Skeletal muscle tissue (tissue), 4 donors: ENCODE data around the gene NPM1. TPM values are rescaled to one million over a fixed set of nuclear protein-coding genes. Genes with fewer than 3 reads are reported as not detected.
"Not testable (repeated sequence)": the region's sequence is repeated elsewhere in the genome, so short reads cannot be mapped to it uniquely, and the experiment has no call there.

Experiments used
- H3K27ac ChIP-seq: one replicate; pipeline ENCODE4 v1.7.0; 2013; ENCODE audit warnings: mild to moderate bottlenecking, low read depth, low read length, inconsistent platforms
- H3K27me3 ChIP-seq, 3 donors: one replicate each; pipeline ENCODE4 v1.7.0; 2013; ENCODE audit warnings: low read length in 3 of 3; ENCODE audit not compliant: control insufficient read depth in 3 of 3, insufficient read depth in 3 of 3
- H3K36me3 ChIP-seq, 3 donors: one replicate each; pipeline ENCODE4 v1.7.0; 2013; ENCODE audit warnings: low read length in 3 of 3; ENCODE audit not compliant: control insufficient read depth in 3 of 3, insufficient read depth in 3 of 3
- H3K4me1 ChIP-seq, 3 donors: one replicate each; pipeline ENCODE4 v1.7.0; 2013; ENCODE audit warnings: low read length in 3 of 3, mild to moderate bottlenecking in 3 of 3; ENCODE audit not compliant: control insufficient read depth in 3 of 3, insufficient read depth in 3 of 3
- H3K4me3 ChIP-seq, 3 donors: one replicate each; pipeline ENCODE4 v1.7.0; 2013; ENCODE audit warnings: low read length in 3 of 3
- H3K9ac ChIP-seq, 3 donors: one replicate each; pipeline ENCODE4 v1.7.0; 2013; ENCODE audit warnings: low read length in 3 of 3, mild to moderate bottlenecking in 3 of 3, moderate library complexity in 2 of 3, low read depth in 1 of 3
- H3K9me3 ChIP-seq, 3 donors: one replicate each; pipeline ENCODE4 v1.7.0; 2013; ENCODE audit warnings: low read length in 3 of 3; ENCODE audit not compliant: control insufficient read depth in 3 of 3
- total RNA-seq: library from RNA; depleted of rRNA; stranded (reverse); fragments of >200 nt; gene quantifications from one replicate; pipeline ENCODE4 v1.2.3, GENCODE V29; 2014
- donor health status: Osteomylitis.

The NPM1 gene
- total RNA-seq, 1 donor from 2014 or later: 713 TPM

GRCh38 chr5:171409164-171410136 is 21.8 kb downstream of the NPM1 start:
- H3K27me3 ChIP-seq: no peaks in the 10 kb centered on the region
- no peak overlapping the region for H3K27ac ChIP-seq
- no peaks in the 10 kb centered on the region for H3K4me1 ChIP-seq
- H3K4me3 ChIP-seq: no peak overlapping the region
- no peak overlapping the region for H3K9ac ChIP-seq
- peaks cover 18 to 58% (median 42%) of the 10 kb centered on the region in 3 donors for H3K36me3 ChIP-seq
- no peaks in the 10 kb centered on the region for H3K9me3 ChIP-seq

- Histone ChIP-seq H3K9ac (no peak overlapping the region), H3K27me3 (no peaks in the 10 kb centered on the region), H3K36me3 (peaks cover 18 to 52% (median 37%) of the 10 kb centered on the region in 3 donors), H3K27ac (no peak overlapping the region), H3K9me3 (no peaks in the 10 kb centered on the region), H3K4me3 (no peak overlapping the region), H3K4me1 (no peaks in the 10 kb centered on the region)
These were observed 22.5 kb downstream of the NPM1 start for GRCh38 chr5:171410181-171410580.

GRCh38 chr5:171412186-171412585 is 24.5 kb downstream of the NPM1 start:
- H3K27ac ChIP-seq: no peak overlapping the region
- H3K4me1 ChIP-seq: no peaks in the 10 kb centered on the region
- no peaks in the 10 kb centered on the region for H3K9me3 ChIP-seq
- H3K27me3 ChIP-seq: no peaks in the 10 kb centered on the region
- H3K9ac ChIP-seq: no peak overlapping the region
- H3K4me3 ChIP-seq: no peak overlapping the region
- H3K36me3 ChIP-seq: peaks cover 17 to 37% (median 23%) of the 10 kb centered on the region in 3 donors

- H3K9me3 ChIP-seq: no peaks in the 10 kb centered on the region
- H3K4me1 ChIP-seq: peaks cover 0 to under 1% (median under 1%) of the 10 kb centered on the region in 3 donors
- H3K9ac ChIP-seq: no peak overlapping the region
- H3K4me3 ChIP-seq: no peak overlapping the region
- H3K27me3 ChIP-seq: no peaks in the 10 kb centered on the region
- no peak overlapping the region for H3K27ac ChIP-seq
- peaks cover 15 to 26% (median 17%) of the 10 kb centered on the region in 3 donors for H3K36me3 ChIP-seq
These were observed 25.7 kb downstream of the NPM1 start for GRCh38 chr5:171413153-171413910.

- H3K9ac ChIP-seq, H3K4me1 ChIP-seq, H3K9me3 ChIP-seq, H3K4me3 ChIP-seq, H3K27ac ChIP-seq, H3K27me3 ChIP-seq: not testable (repeated sequence)
- peaks cover 14 to 25% (median 15%) of the 10 kb centered on the region in 3 donors for H3K36me3 ChIP-seq
These were observed 26.3 kb downstream of the NPM1 start for GRCh38 chr5:171413993-171414392.

GRCh38 chr5:171415115-171415730 is 27.6 kb downstream of the NPM1 start:
- no peak overlapping the region for H3K27ac ChIP-seq

GRCh38 chr5:171416160-171417049 is 28.8 kb downstream of the NPM1 start:
- Histone ChIP-seq H3K27ac (no peak overlapping the region), H3K4me3 (no peak overlapping the region), H3K36me3 (peaks cover 3 to 10% (median 9%) of the 10 kb centered on the region in 3 donors), H3K27me3 (peaks cover 0 to 5% (median 4%) of the 10 kb centered on the region in 3 donors), H3K9ac (no peak overlapping the region), H3K9me3 (no peaks in the 10 kb centered on the region), H3K4me1 (peaks cover 20 to 21% (median 20%) of the 10 kb centered on the region in 3 donors)

More at GRCh38 chr5:171415115-171415730, 27.6 kb downstream of the NPM1 start:
- Histone ChIP-seq H3K36me3 (peaks cover 6 to 15% (median 12%) of the 10 kb centered on the region in 3 donors), H3K27me3 (peaks cover 0 to 4% (median 0%) of the 10 kb centered on the region in 3 donors), H3K4me1 (peaks cover 9 to 12% (median 10%) of the 10 kb centered on the region in 3 donors), H3K4me3 (no peak overlapping the region), H3K9me3 (no peaks in the 10 kb centered on the region), H3K9ac (no peak overlapping the region)

GRCh38 chr5:171418316-171418981 is 30.8 kb downstream of the NPM1 start:
- Histone ChIP-seq H3K27ac (no peak overlapping the region), H3K4me1 (peaks cover 20 to 22% (median 21%) of the 10 kb centered on the region in 3 donors), H3K4me3 (peak overlapping the region in 2 of 3 donors; percentile 63 to 70), H3K9me3 (no peaks in the 10 kb centered on the region), H3K36me3 (peaks cover 0 to 2% (median 2%) of the 10 kb centered on the region in 3 donors), H3K27me3 (peaks cover 0 to 5% (median 4%) of the 10 kb centered on the region in 3 donors), H3K9ac (peak overlapping the region in 1 of 3 donors; percentile 45)
